H1 (cell line): ENCODE results near the gene SVIL. TPM values are rescaled to one million over a fixed set of nuclear protein-coding genes. Genes with fewer than 3 reads are reported as not detected.

Source experiments
- CBX8 ChIP-seq: fragments of 300-800, 300-1000 bp; sonication (generic); IDR thresholded peaks from 2 replicates; pipeline ENCODE4 v1.7.1; 2016; ENCODE audit warnings: low read depth, low read length, borderline replicate concordance
- CHD1 ChIP-seq: IDR thresholded peaks from 2 replicates; pipeline ENCODE4 v1.6.1; 2012; ENCODE audit warnings: low read depth, low read length, improper control_type of control experiment
- E2F6 ChIP-seq: IDR thresholded peaks from 2 replicates; pipeline ENCODE4 v1.6.1; 2012; ENCODE audit warnings: inconsistent platforms
- EP300 ChIP-seq, 2 experiments: IDR thresholded peaks; 1 replicate in 1 of 2; 2 replicates in 1 of 2; pipeline ENCODE4 v1.6.1; 2011 to 2012; ENCODE audit warnings: low read depth in 2 of 2, low read length in 2 of 2, mild to moderate bottlenecking in 2 of 2, borderline replicate concordance in 1 of 2, inconsistent platforms in 1 of 2, moderate library complexity in 1 of 2
- EZH2 ChIP-seq: fragments of 200-600 bp; sonication (generic); IDR thresholded peaks from 2 replicates; pipeline ENCODE4 v1.7.1; 2012; ENCODE audit warnings: low read depth, mild to moderate bottlenecking, moderate library complexity, low read length, inconsistent platforms; ENCODE audit not compliant: severe bottlenecking
- GABPA ChIP-seq: IDR thresholded peaks from 2 replicates; pipeline ENCODE4 v1.6.1; 2011; ENCODE audit warnings: mild to moderate bottlenecking, low read length, moderate library complexity, borderline replicate concordance; ENCODE audit not compliant: insufficient read depth
- SRF ChIP-seq: IDR thresholded peaks from 2 replicates; pipeline ENCODE4 v1.6.1; 2011; ENCODE audit warnings: mild to moderate bottlenecking, low read depth, low read length, moderate library complexity
- polyA plus RNA-seq, 7 experiments: library from polyadenylated mRNA; depleted of rRNA in 3 of 7; stranded (reverse) in 5 of 7; unstranded in 2 of 7; fragments of >200 nt in 5 of 7; fragments of 200-250 nt in 2 of 7; gene quantifications; 1 replicate in 5 of 7; 2 replicates in 1 of 7; 4 replicates in 1 of 7; pipeline versions ENCODE4 v1.2.1 to v1.2.3, GENCODE V29; 2011 to 2013; ENCODE audit warnings: missing spikeins in 2 of 7, mixed read lengths in 2 of 7
- total RNA-seq: library from RNA; stranded (reverse); fragmentation: NEBNext Ultra II Directional; extraction: Animal tissue kit (Norgen Biotek cat#: 25700); gene quantifications from 2 replicates; pipeline ENCODE4 v1.2.1, GENCODE V29; 2021

SVIL gene
- total and polyA plus RNA-seq, 2 of the 8 experiments (the other 6 are each of a cell fraction or from before 2014, with no cell fraction given), result 4.7 to 15.4 TPM

- TF ChIP-seq CBX8 (no peak), CHD1 (no peak), EP300 (IDR thresholded peaks at IDR 0.05; ENCODE audit: borderline replicate concordance in 1 of 2, low read depth in 2 of 2, low read length in 2 of 2) (no peak), GABPA (no peak), E2F6 (no peak), EZH2 (no peak), SRF (no peak)
These were observed 35.9 kb downstream of the SVIL start (continued) for GRCh38 chr10:29598851-29599311.
